ENCODE results near the gene RAB42. TPM values are rescaled to one million over a fixed set of nuclear protein-coding genes. Genes with fewer than 3 reads are reported as not detected.
A peak's percentile ranks its signal among the peaks of the same experiment; 100 is the strongest.

RAB42 gene
- total and polyA plus RNA-seq, 9 of the 15 experiments (the other 6 are each of a cell fraction or from before 2014, with no cell fraction given), result 0.07 to 0.14 (median 0.12) TPM; not detected in 6

GRCh38 chr1:28577738-28578536 is 14.1 kb upstream of the RAB42 start (continued):
- TF ChIP-seq ATF6 (CRISPR knock-in tag; IDR thresholded peaks at IDR 0.05) (no peak), XRCC4 (IDR thresholded peaks at IDR 0.05; ENCODE audit: extremely low read depth, insufficient read depth, insufficient read length) (no peak), SUPT5H (IDR thresholded peaks at IDR 0.05) (peak; percentile 77), ZNF830 (CRISPR knock-in tag; IDR thresholded peaks at IDR 0.05) (no peak), EP400 (IDR thresholded peaks at IDR 0.05) (no peak), CEBPB (tag; IDR thresholded peaks at IDR 0.05) (no peak), ATF7 (IDR thresholded peaks at IDR 0.05) (no peak), GTF2A2 (tag; IDR thresholded peaks at IDR 0.05) (no peak), TBP (optimal IDR thresholded peaks at IDR 0.05; ENCODE audit: low read depth, low read length) (no peak), NCOA1 (IDR thresholded peaks at IDR 0.05; ENCODE audit: low read depth) (no peak), LARP7 (IDR thresholded peaks at IDR 0.05) (no peak), FOXP1 (CRISPR knock-in tag; IDR thresholded peaks at IDR 0.05) (no peak), HDAC2 (IDR thresholded peaks at IDR 0.05) (no peak), HOXB6 (CRISPR knock-in tag; IDR thresholded peaks at IDR 0.05; ENCODE audit: borderline replicate concordance) (no peak), TAL1 (IDR thresholded peaks at IDR 0.05) (no peak), PHF20 (IDR thresholded peaks at IDR 0.05; ENCODE audit: partially characterized antibody) (no peak), E2F1 (CRISPR knock-in tag; IDR thresholded peaks at IDR 0.05) (0 out of 2 replicates have a peak, but pooled peaks have one; percentile 26), ZNF518B (CRISPR knock-in tag; IDR thresholded peaks at IDR 0.05) (no peak), HMGN3 (IDR thresholded peaks at IDR 0.05; ENCODE audit: borderline replicate concordance, extremely low read depth, insufficient read length, low read depth, low read length) (no peak), ZBTB12 (CRISPR knock-in tag; IDR thresholded peaks at IDR 0.05) (no peak), ZBTB34 (CRISPR knock-in tag; IDR thresholded peaks at IDR 0.05) (no peak)
